ENCODE results near the gene KLHDC10.
A peak's percentile ranks its signal among the peaks of the same experiment; 100 is the strongest.
"Not testable (repeated sequence)": the region's sequence is repeated elsewhere in the genome, so short reads cannot be mapped to it uniquely, and the experiment has no call there.

The KLHDC10 gene

GRCh38 chr7:130118294-130118693 lies 48.0 kb downstream of the KLHDC10 start:
- DNase-seq (ENCODE audit: low read depth in 2 of 2) = no peak

GRCh38 chr7:130118801-130119200 lies 48.5 kb downstream of the KLHDC10 start:
- DNase-seq (ENCODE audit: low read depth in 2 of 2) = no peak

GRCh38 chr7:130123501-130123900 lies 53.2 kb downstream of the KLHDC10 start:
- no peak for DNase-seq (ENCODE audit: low read depth in 2 of 2)

GRCh38 chr7:130124711-130125110 lies 54.4 kb downstream of the KLHDC10 start:
- DNase-seq (ENCODE audit: low read depth in 2 of 2) = no peak

GRCh38 chr7:130126840-130127239 lies 56.5 kb downstream of the KLHDC10 start:
- not testable (repeated sequence) for DNase-seq (ENCODE audit: low read depth in 2 of 2)

- DNase-seq (ENCODE audit: low read depth in 2 of 2) = no peak
Measured at GRCh38 chr7:130127404-130127803, 57.1 kb downstream of the KLHDC10 start.

GRCh38 chr7:130127821-130128317 lies 57.5 kb downstream of the KLHDC10 start:
- DNase-seq (ENCODE audit: low read depth in 2 of 2) = peak; percentile 50 to 51

- DNase-seq (ENCODE audit: low read depth in 2 of 2) = no peak
Measured at GRCh38 chr7:130129011-130129411, 58.7 kb downstream of the KLHDC10 start.

GRCh38 chr7:130131191-130131834 lies 61.0 kb downstream of the KLHDC10 start:
- no peak for DNase-seq (ENCODE audit: low read depth in 2 of 2)

GRCh38 chr7:130131964-130132875 lies 61.9 kb downstream of the KLHDC10 start:
- DNase-seq (ENCODE audit: low read depth in 2 of 2) = no peak

GRCh38 chr7:130133029-130133782 lies 62.9 kb downstream of the KLHDC10 start:
- DNase-seq (ENCODE audit: low read depth in 2 of 2) = no peak

- DNase-seq (ENCODE audit: low read depth in 2 of 2) = no peak
Measured at GRCh38 chr7:130134106-130134636, 63.8 kb downstream of the KLHDC10 start.

- no peak for DNase-seq (ENCODE audit: low read depth in 2 of 2)
Measured at GRCh38 chr7:130134726-130135125, 64.4 kb downstream of the KLHDC10 start.

GRCh38 chr7:130135208-130136205 lies 65.2 kb downstream of the KLHDC10 start:
- no peak for DNase-seq (ENCODE audit: low read depth in 2 of 2)

- no peak for DNase-seq (ENCODE audit: low read depth in 2 of 2)
Measured at GRCh38 chr7:130136579-130137167, 66.3 kb downstream of the KLHDC10 start.

GRCh38 chr7:130137207-130137606 lies 66.9 kb downstream of the KLHDC10 start:
- DNase-seq (ENCODE audit: low read depth in 2 of 2) = no peak

- no peak for DNase-seq (ENCODE audit: low read depth in 2 of 2)
Measured at GRCh38 chr7:130139193-130139960, 69.0 kb downstream of the KLHDC10 start.

GRCh38 chr7:130140551-130141160 lies 70.3 kb downstream of the KLHDC10 start:
- no peak for DNase-seq (ENCODE audit: low read depth in 2 of 2)
